ENCODE data around the gene RRAGD.

GRCh38 chr6:89381031-89381430 is 31.0 kb downstream of the RRAGD start:
- TF ChIP-seq FOXM1 (IDR thresholded peaks at IDR 0.05; ENCODE audit: borderline replicate concordance) (no peak), FOXA1 (IDR thresholded peaks at IDR 0.05) (no peak), PKNOX1 (IDR thresholded peaks at IDR 0.05) (no peak), SP1 (IDR thresholded peaks at IDR 0.05) (no peak), ZNF384 (IDR thresholded peaks at IDR 0.05) (no peak), L3MBTL2 (conservative IDR thresholded peaks at IDR 0.05) (no peak), TARDBP (IDR thresholded peaks at IDR 0.05) (no peak), FOXK2 (IDR thresholded peaks at IDR 0.05) (no peak), SUZ12 (IDR thresholded peaks at IDR 0.05) (no peak), BHLHE40 (IDR thresholded peaks at IDR 0.05; ENCODE audit: borderline replicate concordance) (no peak), ELF4 (IDR thresholded peaks at IDR 0.05) (no peak), NFRKB (IDR thresholded peaks at IDR 0.05) (no peak), HDGF (IDR thresholded peaks at IDR 0.05; ENCODE audit: borderline replicate concordance) (no peak)
